NCI-H69 (cell line): ENCODE data around the gene DHX57.

Experiments
- DNase-seq: peaks from one replicate; lab custom pipeline; 2025; lab: John Stamatoyannopoulos, UW

The DHX57 gene

GRCh38 chr2:38750011-38750890, 125.5 kb downstream of the DHX57 start:
- peak; percentile 58 for DNase-seq

GRCh38 chr2:38748943-38749804, 126.6 kb downstream of the DHX57 start:
- no peak for DNase-seq

GRCh38 chr2:38748391-38748790, 127.3 kb downstream of the DHX57 start:
- no peak for DNase-seq

- DNase-seq, result no peak
These were observed 127.9 kb downstream of the DHX57 start for GRCh38 chr2:38747819-38748218.
